GM20000 (cell line): ENCODE results near the gene GRB7.

Experiments used
- DNase-seq: peaks from one replicate; pipeline ENCODE4 v3.0.0; 2012; ENCODE audit warnings: low spot score
- TF ChIP-seq, protein P1 (sequence below): IDR thresholded peaks from 2 replicates; pipeline ENCODE4 v1.5.1; 2012; ENCODE audit warnings: mild to moderate bottlenecking, control low read depth; ENCODE audit errors: extremely low read depth, missing control alignments

The GRB7 gene

DNA sequence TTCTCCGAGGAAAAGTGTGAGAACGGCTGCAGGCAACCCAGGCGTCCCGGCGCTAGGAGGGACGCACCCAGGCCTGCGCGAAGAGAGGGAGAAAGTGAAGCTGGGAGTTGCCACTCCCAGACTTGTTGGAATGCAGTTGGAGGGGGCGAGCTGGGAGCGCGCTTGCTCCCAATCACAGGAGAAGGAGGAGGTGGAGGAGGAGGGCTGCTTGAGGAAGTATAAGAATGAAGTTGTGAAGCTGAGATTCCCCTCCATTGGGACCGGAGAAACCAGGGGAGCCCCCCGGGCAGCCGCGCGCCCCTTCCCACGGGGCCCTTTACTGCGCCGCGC is 38.0 kb upstream of the GRB7 start, which contains the start of gene ERBB2:
Gene ERBB2, plus strand, starts transcription at position 247 of the 330 bp plus-strand sequence. CDS start 175 bp downstream, outside the sequence.
- DNase-seq, result no peak
- TF ChIP-seq, protein P1, sequence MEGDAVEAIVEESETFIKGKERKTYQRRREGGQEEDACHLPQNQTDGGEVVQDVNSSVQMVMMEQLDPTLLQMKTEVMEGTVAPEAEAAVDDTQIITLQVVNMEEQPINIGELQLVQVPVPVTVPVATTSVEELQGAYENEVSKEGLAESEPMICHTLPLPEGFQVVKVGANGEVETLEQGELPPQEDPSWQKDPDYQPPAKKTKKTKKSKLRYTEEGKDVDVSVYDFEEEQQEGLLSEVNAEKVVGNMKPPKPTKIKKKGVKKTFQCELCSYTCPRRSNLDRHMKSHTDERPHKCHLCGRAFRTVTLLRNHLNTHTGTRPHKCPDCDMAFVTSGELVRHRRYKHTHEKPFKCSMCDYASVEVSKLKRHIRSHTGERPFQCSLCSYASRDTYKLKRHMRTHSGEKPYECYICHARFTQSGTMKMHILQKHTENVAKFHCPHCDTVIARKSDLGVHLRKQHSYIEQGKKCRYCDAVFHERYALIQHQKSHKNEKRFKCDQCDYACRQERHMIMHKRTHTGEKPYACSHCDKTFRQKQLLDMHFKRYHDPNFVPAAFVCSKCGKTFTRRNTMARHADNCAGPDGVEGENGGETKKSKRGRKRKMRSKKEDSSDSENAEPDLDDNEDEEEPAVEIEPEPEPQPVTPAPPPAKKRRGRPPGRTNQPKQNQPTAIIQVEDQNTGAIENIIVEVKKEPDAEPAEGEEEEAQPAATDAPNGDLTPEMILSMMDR, result no peak

DNA sequence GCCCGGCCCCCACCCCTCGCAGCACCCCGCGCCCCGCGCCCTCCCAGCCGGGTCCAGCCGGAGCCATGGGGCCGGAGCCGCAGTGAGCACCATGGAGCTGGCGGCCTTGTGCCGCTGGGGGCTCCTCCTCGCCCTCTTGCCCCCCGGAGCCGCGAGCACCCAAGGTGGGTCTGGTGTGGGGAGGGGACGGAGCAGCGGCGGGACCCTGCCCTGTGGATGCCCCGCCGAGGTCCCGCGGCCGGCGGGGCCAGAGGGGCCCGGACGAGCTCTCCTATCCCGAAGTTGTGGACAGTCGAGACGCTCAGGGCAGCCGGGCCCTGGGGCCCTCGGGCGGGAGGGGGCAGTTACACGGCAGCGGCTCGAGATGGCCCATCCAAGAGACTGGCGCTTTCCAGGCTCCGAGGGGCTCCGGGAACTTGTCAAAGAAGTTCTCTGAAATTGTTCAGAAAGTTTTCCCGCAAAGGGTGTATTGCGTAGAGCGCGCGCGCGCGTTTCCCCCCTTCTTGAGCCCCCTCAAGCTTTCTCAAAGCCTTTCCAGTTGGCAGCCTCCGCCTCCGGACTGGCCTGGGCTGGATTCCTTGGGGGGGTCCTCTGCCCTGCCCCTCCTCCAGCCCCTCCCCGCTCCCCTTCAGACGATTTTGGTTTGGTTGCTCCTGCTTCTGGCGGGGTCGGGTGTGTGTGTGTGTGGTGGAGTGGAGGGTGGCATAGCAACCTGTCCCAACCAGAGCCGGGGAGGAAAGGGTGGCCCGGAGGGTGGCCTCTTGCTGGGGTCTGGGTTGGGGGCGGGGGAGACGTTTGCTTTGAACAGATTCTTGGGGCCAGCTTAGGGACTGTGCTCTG is 37.4 kb upstream of the GRB7 start:
- peak; percentile 47 for DNase-seq
- TF ChIP-seq, protein P1, result no peak

DNA sequence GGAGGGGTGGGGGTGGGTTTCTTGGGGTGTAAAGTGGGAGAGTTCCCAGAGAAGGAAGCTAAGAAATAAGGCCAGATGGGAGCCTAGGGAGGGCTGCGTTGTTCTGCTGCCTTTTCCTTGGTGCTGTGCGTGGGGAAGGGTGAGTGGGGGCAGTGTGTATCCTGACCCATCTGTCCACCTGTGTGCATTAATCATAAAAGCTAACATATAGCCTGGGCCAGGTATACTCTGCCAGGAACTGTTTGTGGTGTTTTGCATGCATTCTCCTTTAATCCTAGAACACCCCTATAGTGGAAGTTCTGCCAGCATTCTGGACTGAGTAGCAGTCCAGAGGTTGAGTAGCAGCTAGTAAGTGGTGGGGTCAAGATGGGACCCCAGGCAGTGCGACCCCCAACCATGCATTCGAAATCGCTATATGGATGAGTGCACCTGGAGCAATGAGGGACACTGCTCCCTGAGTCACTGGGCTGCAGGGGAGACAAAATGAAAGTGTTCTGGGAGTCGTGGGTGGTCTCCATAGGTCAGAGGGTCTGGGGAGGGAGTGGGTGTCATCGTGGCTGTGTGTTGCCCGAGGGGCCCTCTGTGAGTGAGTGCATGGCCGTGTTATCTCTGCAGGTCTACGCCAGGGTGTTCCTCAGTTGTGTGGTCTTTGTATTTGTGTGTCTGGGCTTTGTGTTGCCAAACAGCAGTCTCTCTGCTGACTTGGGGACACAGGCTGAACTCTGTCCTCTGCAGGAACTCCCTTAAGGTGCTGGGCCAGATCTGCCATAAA is 36.5 kb upstream of the GRB7 start:
- no peak for DNase-seq

DNA sequence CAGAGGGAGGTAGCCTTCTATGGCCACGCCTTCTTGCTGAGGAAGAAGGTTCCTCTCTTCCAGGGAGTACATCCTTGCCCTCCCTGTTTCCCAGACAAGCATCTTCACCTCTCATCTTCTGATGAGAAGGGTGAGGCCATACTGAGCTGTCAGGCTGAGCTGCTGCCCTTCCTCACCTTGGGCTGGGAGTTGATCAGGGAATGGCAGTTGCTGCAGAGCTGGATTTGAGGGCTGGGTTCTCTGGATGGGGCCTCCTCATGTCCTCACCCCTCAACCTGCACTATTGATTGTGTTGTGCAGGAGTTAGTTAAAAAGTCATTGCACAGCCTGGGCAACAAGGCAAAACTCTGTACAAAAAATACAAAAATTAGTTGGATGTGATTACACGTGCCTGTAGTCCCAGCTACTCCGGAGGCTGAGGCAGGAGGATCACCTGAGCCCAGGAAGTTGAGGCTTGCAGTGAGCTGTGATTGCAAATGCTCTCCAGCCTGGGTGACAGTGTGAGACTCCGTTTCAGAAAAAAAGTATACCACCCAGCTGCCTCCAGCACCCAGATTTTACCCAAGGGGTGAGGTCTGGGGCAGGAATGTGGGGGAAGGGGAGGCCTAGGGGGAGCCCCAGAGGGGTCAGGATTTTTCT is 35.8 kb upstream of the GRB7 start:
- no peak for DNase-seq
- TF ChIP-seq, protein P1, result no peak

More for the DNA sequence above, 36.5 kb upstream of the GRB7 start:
- TF ChIP-seq, protein P1, result no peak

DNA sequence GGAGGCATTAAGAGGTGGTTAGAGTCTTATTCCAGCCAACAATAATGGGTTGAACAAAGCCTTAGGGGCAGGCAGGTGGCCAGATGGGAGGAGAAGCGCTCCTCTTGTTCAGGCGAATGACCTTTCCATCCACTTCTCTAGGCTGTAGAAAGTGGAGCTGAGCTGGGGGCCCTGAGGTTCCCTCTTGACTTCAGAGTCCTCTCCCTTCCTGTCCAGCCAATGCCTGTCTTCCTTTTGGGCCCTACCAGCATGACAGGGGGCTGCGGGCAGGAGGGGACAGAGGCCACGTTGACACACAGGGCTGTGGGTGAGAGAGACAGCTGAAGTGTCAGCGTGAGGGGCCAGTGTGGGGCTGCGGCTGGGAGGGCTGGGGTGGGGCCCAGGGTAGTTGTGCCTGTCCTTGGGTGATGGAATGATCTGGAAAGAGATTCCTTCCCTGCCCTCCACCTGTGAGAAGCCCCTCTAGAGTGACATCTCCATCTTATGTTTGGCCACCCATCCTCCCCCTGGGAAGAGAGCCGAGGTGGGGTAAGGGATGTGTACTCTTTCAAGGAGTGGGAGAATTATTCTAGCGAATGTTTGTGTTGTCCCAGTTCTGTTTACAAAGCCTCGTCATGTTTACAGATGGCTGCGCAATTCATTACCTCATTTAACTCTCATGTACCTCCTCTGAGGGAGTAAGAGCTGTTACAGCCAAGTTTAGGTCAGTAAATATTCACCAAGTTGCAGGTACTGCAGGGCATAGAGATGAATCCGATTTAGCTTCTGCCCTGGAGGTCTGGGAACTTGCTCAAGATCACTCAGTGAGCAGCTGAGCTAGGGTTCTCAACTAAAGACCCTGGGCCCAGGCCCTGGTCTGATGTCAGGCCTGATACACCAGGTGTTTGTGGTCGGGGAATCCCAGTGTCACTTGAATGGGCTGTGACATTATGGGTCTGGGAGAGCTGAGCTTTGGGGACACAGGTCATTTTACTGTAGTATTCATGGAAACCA is 34.5 kb upstream of the GRB7 start:
- DNase-seq, result peak; percentile 78
- TF ChIP-seq, protein P1, result no peak

DNA sequence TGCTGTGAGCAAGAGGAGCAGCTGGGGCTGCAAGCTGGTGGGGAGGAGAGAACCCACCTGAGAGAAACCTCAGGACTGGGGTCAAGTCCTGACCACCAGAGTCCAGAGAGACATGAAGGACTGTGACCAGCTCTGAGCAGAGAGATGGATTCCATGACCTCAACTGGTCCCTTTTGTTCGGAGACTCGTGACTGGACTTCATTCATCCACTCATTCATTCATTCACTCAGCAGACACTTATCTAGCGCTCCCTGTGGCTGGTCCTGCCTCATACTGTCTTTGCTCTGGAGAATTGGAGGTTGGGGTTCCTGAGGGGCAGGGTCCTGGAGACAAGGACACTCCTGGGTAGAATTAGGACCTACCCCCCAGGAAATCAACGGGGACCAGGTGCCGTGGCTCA is 33.8 kb upstream of the GRB7 start:
- TF ChIP-seq, protein P1, result no peak
- DNase-seq, result no peak
